Measurements from ENCODE around the gene MYOD1. TPM values are rescaled to one million over a fixed set of nuclear protein-coding genes. Genes with fewer than 3 reads are reported as not detected.

The MYOD1 gene
- polyA plus RNA-seq, 1 experiment = not detected

- no peak for DNase-seq (ENCODE audit: low read depth)
- ChIA-PET POLR2A (no interaction called here), CTCF (interaction anchor here (0.9 kb wide), 1 partner anchor 11 kb away, joined by 4 read pairs; no protein-coding TSS in a partner anchor)
- H3K27me3 ChIP-seq (ENCODE audit: control insufficient read depth, insufficient read depth, low read length) = peaks cover 21% of the 10 kb centered on the region
- no peak overlapping the region for H3K4me3 ChIP-seq (ENCODE audit: low read depth, low read length)
- TF ChIP-seq, protein P1, sequence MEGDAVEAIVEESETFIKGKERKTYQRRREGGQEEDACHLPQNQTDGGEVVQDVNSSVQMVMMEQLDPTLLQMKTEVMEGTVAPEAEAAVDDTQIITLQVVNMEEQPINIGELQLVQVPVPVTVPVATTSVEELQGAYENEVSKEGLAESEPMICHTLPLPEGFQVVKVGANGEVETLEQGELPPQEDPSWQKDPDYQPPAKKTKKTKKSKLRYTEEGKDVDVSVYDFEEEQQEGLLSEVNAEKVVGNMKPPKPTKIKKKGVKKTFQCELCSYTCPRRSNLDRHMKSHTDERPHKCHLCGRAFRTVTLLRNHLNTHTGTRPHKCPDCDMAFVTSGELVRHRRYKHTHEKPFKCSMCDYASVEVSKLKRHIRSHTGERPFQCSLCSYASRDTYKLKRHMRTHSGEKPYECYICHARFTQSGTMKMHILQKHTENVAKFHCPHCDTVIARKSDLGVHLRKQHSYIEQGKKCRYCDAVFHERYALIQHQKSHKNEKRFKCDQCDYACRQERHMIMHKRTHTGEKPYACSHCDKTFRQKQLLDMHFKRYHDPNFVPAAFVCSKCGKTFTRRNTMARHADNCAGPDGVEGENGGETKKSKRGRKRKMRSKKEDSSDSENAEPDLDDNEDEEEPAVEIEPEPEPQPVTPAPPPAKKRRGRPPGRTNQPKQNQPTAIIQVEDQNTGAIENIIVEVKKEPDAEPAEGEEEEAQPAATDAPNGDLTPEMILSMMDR (IDR thresholded peaks at IDR 0.05; ENCODE audit: insufficient read depth, low read depth, low read length) = no peak
- no peaks in the 10 kb centered on the region for H3K36me3 ChIP-seq (ENCODE audit: control insufficient read depth, insufficient read depth, low read length)
These were observed 22.0 kb upstream of the MYOD1 start for GRCh38 chr11:17697175-17697949.

DNA sequence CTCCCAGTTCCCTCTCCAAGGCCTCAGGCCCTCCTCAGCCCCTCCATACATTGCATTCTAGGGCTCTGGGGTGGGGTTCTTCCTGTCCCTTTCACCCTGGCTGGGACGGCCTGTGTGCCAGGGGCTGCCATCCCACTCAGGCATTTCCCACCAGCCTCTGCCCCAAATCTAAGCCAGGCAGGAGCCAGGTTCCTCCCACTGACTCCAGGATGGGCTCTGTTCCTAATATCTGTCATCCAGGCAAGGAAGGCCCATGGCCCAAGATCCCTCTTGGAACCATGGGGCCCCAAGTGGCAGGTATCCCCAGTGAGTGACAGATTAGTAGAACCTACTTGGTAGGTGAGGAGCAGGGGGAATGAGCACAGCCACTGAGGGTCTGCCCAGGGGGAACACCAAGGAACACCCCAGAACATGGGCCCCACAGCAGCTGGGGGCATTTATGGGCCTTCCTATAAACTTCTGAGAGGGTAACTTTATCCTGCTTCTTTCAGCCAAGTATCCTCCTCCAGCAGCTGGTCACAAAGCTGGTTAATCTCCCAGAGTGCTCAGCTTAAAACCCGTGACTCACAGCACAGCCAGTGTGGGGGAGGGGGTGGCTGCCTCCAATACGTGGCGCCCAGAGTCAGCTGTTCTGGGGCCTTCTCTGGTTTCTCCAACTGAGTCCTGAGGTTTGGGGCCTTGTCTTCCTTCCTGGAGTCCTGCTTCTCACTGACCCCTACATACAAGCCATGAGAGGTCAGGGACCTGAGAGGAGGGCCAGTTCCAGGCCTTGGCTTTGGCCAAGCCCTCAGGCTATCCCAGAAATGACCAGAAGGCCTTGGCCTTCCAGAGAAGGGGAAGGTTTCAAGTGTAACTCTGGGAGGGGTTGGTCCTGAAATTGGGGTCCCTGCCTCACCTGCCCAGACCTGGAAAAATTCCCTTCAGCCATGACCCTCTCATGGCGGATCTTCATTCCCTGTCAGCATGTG is 19.9 kb upstream of the MYOD1 start:
- Histone ChIP-seq H3K27me3 (ENCODE audit: control insufficient read depth, insufficient read depth, low read length) (peaks cover 15% of the 10 kb centered on the region), H3K36me3 (ENCODE audit: control insufficient read depth, insufficient read depth, low read length) (no peaks in the 10 kb centered on the region), H3K4me3 (ENCODE audit: low read depth, low read length) (no peak overlapping the region)
- ChIA-PET POLR2A (no interaction called here), CTCF (interaction anchor here (1.0 kb wide), 1 partner anchor 22 kb away, joined by 3 read pairs; no protein-coding TSS in a partner anchor)
- TF ChIP-seq, protein P1 (IDR thresholded peaks at IDR 0.05; ENCODE audit: insufficient read depth, low read depth, low read length) = no peak
- no peak for DNase-seq (ENCODE audit: low read depth)

DNA sequence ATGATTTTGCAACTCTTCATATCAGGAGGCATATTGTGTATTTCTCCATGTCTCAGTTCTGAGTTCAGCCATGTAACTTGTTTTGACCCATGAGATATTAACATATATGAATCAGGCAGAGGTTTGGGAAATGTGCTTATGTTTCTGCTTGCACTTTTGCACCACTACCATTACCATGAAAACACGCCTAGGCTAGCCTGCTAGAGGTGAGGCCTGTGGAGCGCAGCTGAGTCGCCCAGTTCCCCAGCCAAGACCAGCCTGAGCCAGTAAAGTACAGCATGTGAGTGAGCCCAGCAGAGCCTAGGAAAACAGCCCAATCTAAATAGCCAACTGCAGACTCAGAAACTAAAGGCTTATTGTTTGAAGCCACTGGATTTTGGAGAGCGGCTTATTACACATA is 18.4 kb upstream of the MYOD1 start:
- ChIA-PET CTCF (no interaction called here), POLR2A (no interaction called here)
- no peaks in the 10 kb centered on the region for H3K36me3 ChIP-seq (ENCODE audit: control insufficient read depth, insufficient read depth, low read length)
- peaks cover 6% of the 10 kb centered on the region for H3K27me3 ChIP-seq (ENCODE audit: control insufficient read depth, insufficient read depth, low read length)
- no peak for DNase-seq (ENCODE audit: low read depth)
- no peak overlapping the region for H3K4me3 ChIP-seq (ENCODE audit: low read depth, low read length)
- TF ChIP-seq, protein P1 (IDR thresholded peaks at IDR 0.05; ENCODE audit: insufficient read depth, low read depth, low read length) = no peak

GRCh38 chr11:17702876-17703275 is 16.5 kb upstream of the MYOD1 start:
- TF ChIP-seq, protein P1 (IDR thresholded peaks at IDR 0.05; ENCODE audit: insufficient read depth, low read depth, low read length) = no peak
- CTCF ChIA-PET = interaction anchor here (1.0 to 1.4 kb wide), 3 partner anchors 10 to 276 kb away, joined by 3 to 4 read pairs (median 3); no protein-coding TSS in a partner anchor
- no peak for DNase-seq (ENCODE audit: low read depth)
- Histone ChIP-seq H3K36me3 (ENCODE audit: control insufficient read depth, insufficient read depth, low read length) (no peaks in the 10 kb centered on the region), H3K27me3 (ENCODE audit: control insufficient read depth, insufficient read depth, low read length) (no peaks in the 10 kb centered on the region), H3K4me3 (ENCODE audit: low read depth, low read length) (no peak overlapping the region)
- POLR2A ChIA-PET = no interaction called here

DNA sequence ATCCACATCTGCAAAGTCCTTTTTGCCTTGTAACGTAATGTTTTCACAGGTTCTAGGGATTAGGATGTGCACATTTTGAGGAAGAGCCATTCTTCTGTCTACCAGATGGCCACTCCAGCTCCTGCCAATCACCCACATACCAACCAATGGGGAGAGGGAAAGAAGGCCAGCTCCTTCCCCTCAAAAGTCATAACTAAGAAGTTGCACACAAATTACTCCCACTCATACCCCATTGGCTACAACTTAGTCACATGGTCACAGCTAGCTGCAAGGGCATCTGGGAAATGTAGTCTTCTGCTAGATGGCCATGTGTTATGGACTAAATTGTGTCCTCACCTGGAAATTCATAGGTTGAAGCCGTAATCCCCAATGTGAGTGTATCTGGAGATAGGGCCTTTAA is 15.4 kb upstream of the MYOD1 start:
- H3K4me3 ChIP-seq (ENCODE audit: low read depth, low read length) = no peak overlapping the region
- ChIA-PET POLR2A (no interaction called here), CTCF (interaction anchor here (2.2 kb wide), 1 partner anchor 27 kb away, joined by 10 read pairs; no protein-coding TSS in a partner anchor)
- H3K36me3 ChIP-seq (ENCODE audit: control insufficient read depth, insufficient read depth, low read length) = no peaks in the 10 kb centered on the region
- TF ChIP-seq, protein P1 (IDR thresholded peaks at IDR 0.05; ENCODE audit: insufficient read depth, low read depth, low read length) = no peak
- H3K27me3 ChIP-seq (ENCODE audit: control insufficient read depth, insufficient read depth, low read length) = no peaks in the 10 kb centered on the region
- DNase-seq (ENCODE audit: low read depth) = no peak
